Fibroblast of skin of back (primary cell): ENCODE results near the gene CD63.

ENCODE experiments used
- DNase-seq: peaks from one replicate; pipeline ENCODE4 v3.0.0-alpha.2; 2013

CD63 gene

GRCh38 chr12:55739025-55739378 is 10.2 kb upstream of the CD63 start:
- no peak for DNase-seq

GRCh38 chr12:55738123-55739024 is 9.6 kb upstream of the CD63 start:
- DNase-seq, result peak; percentile 90

GRCh38 chr12:55737581-55738122 is 8.8 kb upstream of the CD63 start:
- no peak for DNase-seq

GRCh38 chr12:55736780-55737580 is 8.2 kb upstream of the CD63 start:
- peak; percentile 68 for DNase-seq

- DNase-seq, result no peak
These were observed 7.3 kb upstream of the CD63 start for GRCh38 chr12:55736076-55736475.

- DNase-seq, result no peak
These were observed 5.8 kb upstream of the CD63 start for GRCh38 chr12:55734595-55734994.

- DNase-seq, result no peak
These were observed 5.0 kb upstream of the CD63 start for GRCh38 chr12:55733858-55734257.

- no peak for DNase-seq
These were observed 4.3 kb upstream of the CD63 start for GRCh38 chr12:55733021-55733555.

GRCh38 chr12:55732288-55732687 is 3.5 kb upstream of the CD63 start:
- no peak for DNase-seq

GRCh38 chr12:55729819-55730818 is 1.3 kb upstream of the CD63 start:
- DNase-seq, result peak; percentile 68

- DNase-seq, result peak; percentile 72
These were observed 447 bp downstream of the CD63 start for GRCh38 chr12:55728186-55728938.

- DNase-seq, result no peak
These were observed 1.1 kb downstream of the CD63 start for GRCh38 chr12:55727643-55728185.

GRCh38 chr12:55726971-55727370 is 1.8 kb downstream of the CD63 start:
- DNase-seq, result no peak

- DNase-seq, result no peak
These were observed 3.3 kb downstream of the CD63 start for GRCh38 chr12:55725556-55725955.

- DNase-seq, result no peak
These were observed 3.9 kb downstream of the CD63 start for GRCh38 chr12:55724940-55725309.

GRCh38 chr12:55724226-55724939 is 4.4 kb downstream of the CD63 start:
- DNase-seq, result peak; percentile 64

GRCh38 chr12:55723516-55724225 is 5.1 kb downstream of the CD63 start:
- DNase-seq, result no peak

GRCh38 chr12:55722948-55723347 is 5.9 kb downstream of the CD63 start:
- DNase-seq, result no peak

- DNase-seq, result no peak
These were observed 7.1 kb downstream of the CD63 start for GRCh38 chr12:55721601-55722213.
